ENCODE measurements around the gene GNA15.
"Not testable (repeated sequence)": the region's sequence is repeated elsewhere in the genome, so short reads cannot be mapped to it uniquely, and the experiment has no call there.

Gene GNA15

GRCh38 chr19:3142292-3142670, 6.4 kb downstream of the GNA15 start:
- DNase-seq (ENCODE audit: low spot score), result peak; percentile 63
- H3K4me3 Mint-ChIP-seq, result peak overlapping the region; percentile 45
- peaks cover 40% of the 10 kb centered on the region for H3K4me1 Mint-ChIP-seq (ENCODE audit: low read depth)
- peak overlapping the region; percentile 77 for H3K27ac Mint-ChIP-seq
- no peaks in the 10 kb centered on the region for H3K9me3 Mint-ChIP-seq
- peaks cover 40% of the 10 kb centered on the region for H3K36me3 Mint-ChIP-seq (ENCODE audit: low read depth)
- no peaks in the 10 kb centered on the region for H3K27me3 Mint-ChIP-seq (ENCODE audit: low read depth)

GRCh38 chr19:3142781-3143337, 7.0 kb downstream of the GNA15 start:
- Mint-ChIP-seq H3K36me3 (ENCODE audit: low read depth) (peaks cover 37% of the 10 kb centered on the region), H3K27ac (peak overlapping the region; percentile 77), H3K4me3 (no peak overlapping the region), H3K27me3 (ENCODE audit: low read depth) (no peaks in the 10 kb centered on the region), H3K9me3 (no peaks in the 10 kb centered on the region), H3K4me1 (ENCODE audit: low read depth) (peaks cover 36% of the 10 kb centered on the region)
- no peak for DNase-seq (ENCODE audit: low spot score)

GRCh38 chr19:3145909-3146676, 10.3 kb downstream of the GNA15 start:
- Mint-ChIP-seq H3K4me1 (ENCODE audit: low read depth) (peaks cover 34% of the 10 kb centered on the region), H3K4me3 (no peak overlapping the region), H3K36me3 (ENCODE audit: low read depth) (peaks cover 45% of the 10 kb centered on the region), H3K9me3 (no peaks in the 10 kb centered on the region), H3K27ac (peak overlapping the region; percentile 67), H3K27me3 (ENCODE audit: low read depth) (no peaks in the 10 kb centered on the region)
- DNase-seq (ENCODE audit: low spot score), result no peak

GRCh38 chr19:3146677-3147100, 10.9 kb downstream of the GNA15 start:
- peak; percentile 48 for DNase-seq (ENCODE audit: low spot score)
- Mint-ChIP-seq H3K4me1 (ENCODE audit: low read depth) (peaks cover 31% of the 10 kb centered on the region), H3K27ac (peak overlapping the region; percentile 71), H3K27me3 (ENCODE audit: low read depth) (no peaks in the 10 kb centered on the region), H3K36me3 (ENCODE audit: low read depth) (peaks cover 44% of the 10 kb centered on the region), H3K4me3 (no peak overlapping the region), H3K9me3 (no peaks in the 10 kb centered on the region)

GRCh38 chr19:3148503-3148902, 12.7 kb downstream of the GNA15 start:
- DNase-seq (ENCODE audit: low spot score), result no peak
- peaks cover 17% of the 10 kb centered on the region for H3K4me1 Mint-ChIP-seq (ENCODE audit: low read depth)
- H3K9me3 Mint-ChIP-seq, result no peaks in the 10 kb centered on the region
- peaks cover 33% of the 10 kb centered on the region for H3K36me3 Mint-ChIP-seq (ENCODE audit: low read depth)
- no peak overlapping the region for H3K4me3 Mint-ChIP-seq
- H3K27me3 Mint-ChIP-seq (ENCODE audit: low read depth), result no peaks in the 10 kb centered on the region
- H3K27ac Mint-ChIP-seq, result no peak overlapping the region

- Mint-ChIP-seq H3K36me3 (ENCODE audit: low read depth) (peaks cover 33% of the 10 kb centered on the region), H3K9me3 (no peaks in the 10 kb centered on the region), H3K27me3 (ENCODE audit: low read depth) (no peaks in the 10 kb centered on the region), H3K27ac (peak overlapping the region; percentile 47), H3K4me1 (ENCODE audit: low read depth) (peaks cover 17% of the 10 kb centered on the region), H3K4me3 (no peak overlapping the region)
- no peak for DNase-seq (ENCODE audit: low spot score)
These were observed 13.3 kb downstream of the GNA15 start for GRCh38 chr19:3149089-3149488.

- peaks cover 17% of the 10 kb centered on the region for H3K4me1 Mint-ChIP-seq (ENCODE audit: low read depth)
- no peak for DNase-seq (ENCODE audit: low spot score)
- H3K36me3 Mint-ChIP-seq (ENCODE audit: low read depth), result peaks cover 33% of the 10 kb centered on the region
- no peaks in the 10 kb centered on the region for H3K27me3 Mint-ChIP-seq (ENCODE audit: low read depth)
- H3K4me3 Mint-ChIP-seq, result no peak overlapping the region
- no peaks in the 10 kb centered on the region for H3K9me3 Mint-ChIP-seq
- H3K27ac Mint-ChIP-seq, result peak overlapping the region; percentile 56
These were observed 14.0 kb downstream of the GNA15 start for GRCh38 chr19:3149526-3150505.

GRCh38 chr19:3150739-3151329, 15.0 kb downstream of the GNA15 start:
- Mint-ChIP-seq H3K27ac (no peak overlapping the region), H3K4me1 (ENCODE audit: low read depth) (peaks cover 15% of the 10 kb centered on the region), H3K27me3 (ENCODE audit: low read depth) (no peaks in the 10 kb centered on the region), H3K36me3 (ENCODE audit: low read depth) (peaks cover 31% of the 10 kb centered on the region), H3K4me3 (no peak overlapping the region), H3K9me3 (no peaks in the 10 kb centered on the region)
- no peak for DNase-seq (ENCODE audit: low spot score)

- no peak overlapping the region for H3K27ac Mint-ChIP-seq
- peaks cover 26% of the 10 kb centered on the region for H3K36me3 Mint-ChIP-seq (ENCODE audit: low read depth)
- H3K4me3 Mint-ChIP-seq, result no peak overlapping the region
- no peaks in the 10 kb centered on the region for H3K27me3 Mint-ChIP-seq (ENCODE audit: low read depth)
- peaks cover 13% of the 10 kb centered on the region for H3K4me1 Mint-ChIP-seq (ENCODE audit: low read depth)
- H3K9me3 Mint-ChIP-seq, result no peaks in the 10 kb centered on the region
- no peak for DNase-seq (ENCODE audit: low spot score)
These were observed 16.0 kb downstream of the GNA15 start for GRCh38 chr19:3151563-3152418.

GRCh38 chr19:3152419-3152780, 16.6 kb downstream of the GNA15 start:
- Mint-ChIP-seq H3K27me3 (ENCODE audit: low read depth) (no peaks in the 10 kb centered on the region), H3K27ac (no peak overlapping the region)

GRCh38 chr19:3153286-3154230, 17.7 kb downstream of the GNA15 start:
- no peaks in the 10 kb centered on the region for H3K9me3 Mint-ChIP-seq
- H3K4me1 Mint-ChIP-seq (ENCODE audit: low read depth), result peaks cover 18% of the 10 kb centered on the region
- H3K27ac Mint-ChIP-seq, result no peak overlapping the region
- peaks cover 33% of the 10 kb centered on the region for H3K36me3 Mint-ChIP-seq (ENCODE audit: low read depth)
- no peaks in the 10 kb centered on the region for H3K27me3 Mint-ChIP-seq (ENCODE audit: low read depth)
- no peak for DNase-seq (ENCODE audit: low spot score)
- no peak overlapping the region for H3K4me3 Mint-ChIP-seq

More at GRCh38 chr19:3152419-3152780, 16.6 kb downstream of the GNA15 start:
- Mint-ChIP-seq H3K4me3 (no peak overlapping the region), H3K9me3 (no peaks in the 10 kb centered on the region), H3K36me3 (ENCODE audit: low read depth) (peaks cover 27% of the 10 kb centered on the region), H3K4me1 (ENCODE audit: low read depth) (peaks cover 14% of the 10 kb centered on the region)
- DNase-seq (ENCODE audit: low spot score), result no peak

GRCh38 chr19:3154447-3154846, 18.6 kb downstream of the GNA15 start:
- H3K27ac Mint-ChIP-seq; H3K4me3 Mint-ChIP-seq; H3K9me3 Mint-ChIP-seq; DNase-seq (ENCODE audit: low spot score); H3K27me3 Mint-ChIP-seq (ENCODE audit: low read depth): not testable (repeated sequence)
- H3K4me1 Mint-ChIP-seq (ENCODE audit: low read depth), result peaks cover 12% of the 10 kb centered on the region
- peaks cover 32% of the 10 kb centered on the region for H3K36me3 Mint-ChIP-seq (ENCODE audit: low read depth)

Data from T-helper 2 cell treated with Interferon-gamma antibody and Interleukin-4, amounts not matched to agents 5 μg/mL and 100 μg/mL, for 36 hours (primary cell).